ENCODE data around the gene ATP13A3. TPM values are rescaled to one million over a fixed set of nuclear protein-coding genes. Genes with fewer than 3 reads are reported as not detected.

Gene ATP13A3
- total and polyA plus RNA-seq, 2 donors (not counting 1 experiment from before 2014, with no cell fraction given): 6.1 to 61.1 TPM

GRCh38 chr3:194508491-194509453, 22.0 kb upstream of the ATP13A3 start:
- no peak overlapping the region for H2AFZ ChIP-seq (ENCODE audit: insufficient read depth, low read depth, low read length, poor library complexity, severe bottlenecking)
- no peaks in the 10 kb centered on the region for H3K9me3 ChIP-seq (ENCODE audit: control extremely low read depth in 1 of 3, control insufficient read depth in 2 of 3, insufficient read depth in 1 of 3, low read length in 2 of 3)
- Mint-ChIP-seq H3K4me1 (no peaks in the 10 kb centered on the region), H3K9me3 (ENCODE audit: insufficient read depth) (no peaks in the 10 kb centered on the region), H3K27ac (no peak overlapping the region), H3K27me3 (no peaks in the 10 kb centered on the region), H3K4me3 (no peak overlapping the region)
- ATAC-seq (ENCODE audit: low read depth): no peak
- H3K36me3 ChIP-seq (replicated peaks in 1 of 2; ENCODE audit: control extremely low read depth in 1 of 2, control insufficient read depth in 1 of 2, extremely low read depth in 1 of 2, insufficient read depth in 2 of 2, low read length in 1 of 2): no peaks in the 10 kb centered on the region
- no peak overlapping the region for H3K4me2 ChIP-seq (replicated peaks; ENCODE audit: low read depth, low read length, poor library complexity, severe bottlenecking)
- WGBS (ENCODE audit: insufficient coverage): 54% methylated on average over 6 of the region's 14 CpGs
- no peaks in the 10 kb centered on the region for H3K79me2 ChIP-seq (ENCODE audit: control insufficient read depth, insufficient read depth, low read length)
- H3K4me3 ChIP-seq (ENCODE audit: control extremely low read depth in 1 of 5, extremely low read depth in 1 of 5, insufficient read depth in 1 of 5, low read depth in 2 of 5, low read length in 4 of 5): no peak overlapping the region
- TF ChIP-seq EZH2 (IDR thresholded peaks at IDR 0.05; ENCODE audit: borderline replicate concordance, insufficient read depth, low read depth, low read length, poor library complexity, severe bottlenecking): no peak
- TF ChIP-seq CTCF (IDR thresholded peaks at IDR 0.05): no peak
- no peaks in the 10 kb centered on the region for H4K20me1 ChIP-seq (ENCODE audit: control insufficient read depth, insufficient read depth, low read length, poor library complexity, severe bottlenecking)
- no peak overlapping the region for H3K9ac ChIP-seq (ENCODE audit: low read length)
- DNase-seq: no peak
- H3K4me1 ChIP-seq (ENCODE audit: control insufficient read depth in 2 of 2, insufficient read depth in 2 of 2, low read length in 2 of 2): no peaks in the 10 kb centered on the region
- H3K27me3 ChIP-seq (replicated peaks in 1 of 4; ENCODE audit: control extremely low read depth in 1 of 4, control insufficient read depth in 3 of 4, insufficient read depth in 4 of 4, low read length in 3 of 4): no peaks in the 10 kb centered on the region
- no peak overlapping the region for H3K27ac ChIP-seq (ENCODE audit: low read length in 2 of 2)
- CTCF ChIA-PET: interaction anchor here (1.6 kb wide), 1 partner anchor 37 kb away, joined by 6 read pairs; no protein-coding TSS in a partner anchor
- POLR2A ChIA-PET: no interaction called here
- intact Hi-C loops (cut with micrococcal nuclease): no loop called here

GRCh38 chr3:194507571-194507970, 20.8 kb upstream of the ATP13A3 start:
- CTCF ChIA-PET: no interaction called here
- no peaks in the 10 kb centered on the region for H3K9me3 Mint-ChIP-seq (ENCODE audit: insufficient read depth)
- Histone ChIP-seq H3K9ac (ENCODE audit: low read length) (no peak overlapping the region), H4K20me1 (ENCODE audit: control insufficient read depth, insufficient read depth, low read length, poor library complexity, severe bottlenecking) (no peaks in the 10 kb centered on the region), H3K4me2 (replicated peaks; ENCODE audit: low read depth, low read length, poor library complexity, severe bottlenecking) (no peak overlapping the region), H3K4me1 (ENCODE audit: control insufficient read depth in 2 of 2, insufficient read depth in 2 of 2, low read length in 2 of 2) (no peaks in the 10 kb centered on the region), H3K27me3 (replicated peaks in 1 of 4; ENCODE audit: control extremely low read depth in 1 of 4, control insufficient read depth in 3 of 4, insufficient read depth in 4 of 4, low read length in 3 of 4) (no peaks in the 10 kb centered on the region), H3K79me2 (ENCODE audit: control insufficient read depth, insufficient read depth, low read length) (no peaks in the 10 kb centered on the region), H2AFZ (ENCODE audit: insufficient read depth, low read depth, low read length, poor library complexity, severe bottlenecking) (no peak overlapping the region), H3K27ac (ENCODE audit: low read length in 2 of 2) (no peak overlapping the region), H3K36me3 (replicated peaks in 1 of 2; ENCODE audit: control extremely low read depth in 1 of 2, control insufficient read depth in 1 of 2, extremely low read depth in 1 of 2, insufficient read depth in 2 of 2, low read length in 1 of 2) (no peaks in the 10 kb centered on the region), H3K9me3 (ENCODE audit: control extremely low read depth in 1 of 3, control insufficient read depth in 2 of 3, insufficient read depth in 1 of 3, low read length in 2 of 3) (no peaks in the 10 kb centered on the region), H3K4me3 (ENCODE audit: control extremely low read depth in 1 of 5, extremely low read depth in 1 of 5, insufficient read depth in 1 of 5, low read depth in 2 of 5, low read length in 4 of 5) (no peak overlapping the region)
- POLR2A ChIA-PET: no interaction called here
- TF ChIP-seq CTCF (IDR thresholded peaks at IDR 0.05): no peak
- TF ChIP-seq EZH2 (IDR thresholded peaks at IDR 0.05; ENCODE audit: borderline replicate concordance, insufficient read depth, low read depth, low read length, poor library complexity, severe bottlenecking): no peak
- ATAC-seq (ENCODE audit: low read depth) (no peak), DNase-seq (no peak)
- intact Hi-C loops (cut with micrococcal nuclease): no loop called here
- no peak overlapping the region for H3K4me3 Mint-ChIP-seq
- H3K27ac Mint-ChIP-seq: no peak overlapping the region
- 92% methylated on average over 8 of the region's 12 CpGs for WGBS (ENCODE audit: insufficient coverage)
- no peaks in the 10 kb centered on the region for H3K27me3 Mint-ChIP-seq
- no peaks in the 10 kb centered on the region for H3K4me1 Mint-ChIP-seq

Data from B cell (primary cell).